ENCODE results near the gene MARVELD1. TPM values are rescaled to one million over a fixed set of nuclear protein-coding genes. Genes with fewer than 3 reads are reported as not detected.

The MARVELD1 gene
- total and polyA plus RNA-seq, 5 experiments from 2014 or later: 0.06 to 2.0 (median 0.30) TPM

DNA sequence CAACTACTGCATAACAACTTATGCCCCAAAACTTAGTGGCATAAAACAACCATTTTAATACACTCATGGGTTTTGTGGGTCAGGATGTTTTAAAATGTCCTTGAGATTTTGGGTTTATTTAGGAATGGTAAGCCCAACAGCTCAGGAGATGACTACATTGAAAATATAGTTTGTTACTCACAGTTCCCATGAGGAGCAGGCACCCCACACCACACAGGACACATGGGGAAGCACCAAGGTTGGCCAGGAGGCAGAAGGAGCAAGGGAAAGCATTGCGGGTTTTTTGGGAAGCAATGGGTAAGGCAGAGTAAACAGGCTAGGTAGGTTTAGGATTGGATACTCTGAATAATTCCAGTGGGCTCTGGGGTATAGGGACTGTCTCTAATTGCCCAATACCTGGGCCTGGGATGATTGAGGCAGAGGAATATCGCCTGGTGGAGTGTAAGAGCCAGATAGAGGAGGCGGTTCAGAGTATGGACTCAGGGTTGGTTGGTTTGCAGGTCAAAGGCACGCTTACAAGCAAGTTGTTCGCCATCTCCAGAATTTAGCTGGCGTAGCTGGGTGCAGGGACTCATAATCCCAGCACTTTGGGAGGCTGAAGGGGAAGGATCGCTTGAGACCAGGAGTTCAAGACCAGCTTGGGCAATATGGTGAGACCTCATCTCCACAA is 10.0 kb upstream of the MARVELD1 start:
- Mint-ChIP-seq H3K4me3 (no peak overlapping the region), H3K36me3 (no peaks in the 10 kb centered on the region)
- POLR2A ChIA-PET: interaction anchor here (1.0 to 2.1 kb wide), 3 partner anchors 10 to 33 kb away, joined by 3 to 6 read pairs (median 3); partner anchors contain the start of genes AVPI1 and MARVELD1

DNA sequence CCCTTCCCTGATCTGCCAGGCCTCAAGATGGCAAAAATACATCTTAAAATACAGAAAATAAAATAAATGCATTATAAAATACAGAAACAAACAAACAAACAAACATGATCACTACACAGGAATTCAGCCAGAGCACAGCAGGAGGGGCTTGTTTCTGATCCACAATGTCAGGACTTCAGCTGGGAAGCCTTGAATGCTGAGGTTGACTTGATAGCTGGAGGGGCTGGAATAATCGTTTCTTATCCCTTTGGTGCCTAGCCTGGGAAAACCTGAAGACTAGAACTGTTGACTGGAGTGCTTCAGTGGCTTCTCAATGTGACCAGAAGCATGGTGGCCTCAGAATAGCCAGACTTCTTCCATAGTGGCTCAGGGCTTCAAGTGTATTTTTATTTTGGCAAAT is 9.2 kb upstream of the MARVELD1 start:
- no peak overlapping the region for H3K4me3 Mint-ChIP-seq
- H3K4me1 Mint-ChIP-seq: peaks cover 0 to 2% (median 1%) of the 10 kb centered on the region in 4 donors
- no peak for ATAC-seq
- H3K27ac Mint-ChIP-seq: no peak overlapping the region
- no peak for DNase-seq
- no peaks in the 10 kb centered on the region for H3K9me3 Mint-ChIP-seq
- H3K27me3 Mint-ChIP-seq: peaks cover 7 to 37% (median 15%) of the 10 kb centered on the region in 5 donors
- POLR2A ChIA-PET: interaction anchor here (0.7 kb wide), 1 partner anchor 266 kb away, joined by 7 read pairs; no protein-coding TSS in a partner anchor
- H3K36me3 Mint-ChIP-seq: no peaks in the 10 kb centered on the region

More for the DNA sequence above, 10.0 kb upstream of the MARVELD1 start:
- Mint-ChIP-seq H3K9me3 (no peaks in the 10 kb centered on the region), H3K27me3 (peaks cover 4 to 30% (median 13%) of the 10 kb centered on the region in 5 donors), H3K27ac (no peak overlapping the region), H3K4me1 (no peaks in the 10 kb centered on the region)
- ATAC-seq: no peak
- DNase-seq: no peak

DNA sequence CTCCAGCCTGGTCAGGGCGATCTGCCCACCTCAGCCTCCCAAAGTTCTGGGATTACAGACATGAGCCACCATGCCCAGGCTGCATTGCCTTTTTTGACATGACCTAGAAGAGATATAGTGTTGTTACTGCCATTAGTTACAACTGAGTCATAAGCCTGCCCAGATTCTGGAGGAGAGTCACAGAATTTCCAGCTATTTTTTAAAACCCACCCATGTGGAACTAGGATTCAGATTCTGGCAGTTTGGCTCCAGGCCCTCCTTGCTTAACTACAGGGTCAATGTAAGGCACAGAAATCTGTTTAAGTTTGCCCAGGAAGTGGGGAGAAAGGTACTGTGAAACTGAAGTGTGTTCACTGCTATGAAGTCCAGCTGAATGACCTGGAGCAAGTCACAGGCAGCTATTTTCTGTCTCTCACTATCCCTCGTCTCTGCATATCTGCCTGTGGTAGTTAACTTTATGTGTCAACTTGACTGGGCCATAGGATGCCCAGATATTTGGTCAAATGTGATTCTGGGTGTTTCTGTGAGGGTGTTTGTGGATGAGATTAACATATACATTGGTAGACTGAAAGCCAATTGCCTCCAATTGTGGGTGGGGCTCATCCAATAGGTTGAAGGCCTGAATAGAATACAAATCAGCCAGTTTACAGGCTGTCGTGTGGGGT is 8.4 kb upstream of the MARVELD1 start:
- Mint-ChIP-seq H3K36me3 (no peaks in the 10 kb centered on the region), H3K4me1 (peaks cover 0 to 4% (median 2%) of the 10 kb centered on the region in 4 donors), H3K4me3 (no peak overlapping the region), H3K27ac (peak overlapping the region in 1 of 10 donors; percentile 33), H3K27me3 (peaks cover 10 to 45% (median 21%) of the 10 kb centered on the region in 5 donors), H3K9me3 (no peaks in the 10 kb centered on the region)
- ATAC-seq (no peak), DNase-seq (no peak)
- POLR2A ChIA-PET: interaction anchor here (0.7 kb wide), 1 partner anchor 32 kb away, joined by 5 read pairs; the partner anchor contains the start of gene ZFYVE27

DNA sequence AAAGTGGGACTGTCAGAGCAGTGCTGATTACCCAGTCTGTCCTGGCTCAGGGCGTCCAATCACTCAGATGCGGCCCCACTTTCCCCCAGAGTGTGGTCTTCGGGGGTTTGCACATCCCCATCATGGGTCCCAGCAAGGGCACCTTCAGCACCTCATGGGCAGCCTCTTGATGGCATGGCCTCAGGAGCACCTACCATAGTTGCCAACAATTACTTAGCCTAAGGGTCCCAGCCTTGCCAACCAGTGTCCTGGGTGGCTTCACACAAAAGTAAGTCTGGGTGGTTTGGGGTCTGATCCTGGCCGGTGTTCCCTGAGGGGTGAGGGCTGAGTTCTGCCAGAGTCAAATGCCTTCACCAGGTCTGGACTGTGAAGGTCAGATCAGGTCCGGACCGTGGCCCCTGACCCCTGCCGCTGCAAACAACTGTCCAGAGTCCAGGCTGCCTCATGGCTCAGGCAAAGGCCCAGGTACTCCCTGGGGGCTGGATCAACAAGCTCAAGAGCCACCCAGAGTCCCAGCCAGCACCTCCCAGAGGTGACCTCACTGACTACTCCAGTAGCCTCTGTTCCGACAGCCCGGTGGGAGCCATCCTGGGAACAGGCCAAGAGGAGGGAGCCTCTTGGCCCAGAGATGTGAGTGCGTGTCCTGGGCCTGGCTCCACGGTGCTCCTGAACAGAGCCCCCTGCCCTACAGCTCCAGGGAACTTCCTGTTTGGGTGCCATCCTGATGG is 6.2 kb upstream of the MARVELD1 start:
- no peak overlapping the region for H3K4me3 Mint-ChIP-seq
- no peak for DNase-seq
- H3K9me3 Mint-ChIP-seq: no peaks in the 10 kb centered on the region
- no peak for ATAC-seq
- POLR2A ChIA-PET: no interaction called here
- H3K27me3 Mint-ChIP-seq: peaks cover 15 to 58% (median 26%) of the 10 kb centered on the region in 5 donors
- H3K27ac Mint-ChIP-seq: no peak overlapping the region
- no peaks in the 10 kb centered on the region for H3K36me3 Mint-ChIP-seq
- peaks cover 0 to 7% (median 3%) of the 10 kb centered on the region in 4 donors for H3K4me1 Mint-ChIP-seq

DNA sequence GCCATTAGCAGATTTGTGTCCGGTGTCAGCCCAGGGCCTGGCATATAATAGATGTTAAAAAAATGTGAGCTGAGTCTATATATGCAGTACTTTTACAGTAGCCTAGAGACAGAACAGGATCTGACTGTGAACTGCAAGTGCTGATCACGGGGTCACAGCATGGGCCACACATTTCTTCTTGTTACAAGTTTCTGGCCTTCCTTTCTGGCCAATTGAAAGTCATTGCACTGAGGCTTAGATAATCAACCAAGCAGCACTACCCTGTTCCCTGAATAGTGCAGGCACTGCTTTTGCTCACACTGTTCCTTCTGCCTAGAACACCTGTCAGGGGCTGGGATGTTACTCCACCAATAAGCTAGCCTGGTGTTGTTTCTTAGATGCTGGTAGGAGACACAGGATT is 5.4 kb upstream of the MARVELD1 start:
- ATAC-seq (no peak), DNase-seq (no peak)
- H3K4me3 Mint-ChIP-seq: no peak overlapping the region
- no peaks in the 10 kb centered on the region for H3K36me3 Mint-ChIP-seq
- peaks cover 14 to 61% (median 26%) of the 10 kb centered on the region in 5 donors for H3K27me3 Mint-ChIP-seq
- no peaks in the 10 kb centered on the region for H3K9me3 Mint-ChIP-seq
- no peak overlapping the region for H3K27ac Mint-ChIP-seq
- POLR2A ChIA-PET: no interaction called here
- peaks cover 4 to 10% (median 8%) of the 10 kb centered on the region in 4 donors for H3K4me1 Mint-ChIP-seq

DNA sequence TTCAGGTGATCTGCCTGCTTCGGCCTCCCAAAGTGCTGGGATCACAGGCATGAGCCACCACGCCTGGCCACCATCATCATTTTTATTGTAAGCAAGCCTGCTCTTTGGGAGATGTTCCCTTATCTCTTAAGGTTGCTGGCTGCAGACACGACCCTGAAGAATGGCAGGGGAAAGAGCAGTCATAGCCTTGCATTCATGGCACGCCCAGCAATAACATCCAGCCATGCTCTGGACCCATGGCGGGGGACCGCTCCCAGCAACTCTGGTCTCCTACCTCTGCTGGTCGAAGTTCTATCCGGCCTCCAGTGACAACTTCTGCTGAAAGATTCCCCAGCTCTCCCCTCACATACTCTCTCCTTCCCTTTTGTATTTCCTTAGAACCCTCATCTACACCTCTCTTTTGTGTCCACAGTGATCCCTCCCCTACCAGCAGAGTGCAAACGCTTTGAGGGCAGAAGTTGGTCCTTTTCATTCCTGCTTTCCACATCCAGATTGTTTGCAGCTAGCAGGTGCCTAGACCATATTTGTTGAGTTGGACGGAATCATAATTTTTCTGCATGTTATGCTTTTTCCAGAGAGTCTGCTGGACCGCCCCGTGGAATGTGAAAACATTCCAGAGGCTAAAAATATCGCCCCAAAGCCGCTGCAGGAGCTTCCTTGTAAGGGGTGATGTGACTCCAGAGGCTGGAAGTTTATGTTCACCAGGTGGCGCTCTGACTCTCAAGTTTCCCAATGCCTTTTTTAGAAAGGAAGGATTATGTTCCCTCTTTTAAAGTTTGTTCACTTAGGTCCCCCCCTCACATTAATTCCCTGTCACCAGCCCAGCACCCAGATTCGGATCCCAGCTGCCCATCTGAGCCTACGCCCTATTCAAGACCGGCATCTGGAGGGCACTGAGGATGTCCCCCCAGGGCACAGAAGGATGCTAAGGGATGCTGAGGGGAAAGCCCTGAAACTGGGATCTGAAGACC is 4.3 kb upstream of the MARVELD1 start:
- H3K9me3 Mint-ChIP-seq: no peaks in the 10 kb centered on the region
- DNase-seq: peak in 6 of 10 donors; percentile 25 to 34 (median 30)
- H3K27ac Mint-ChIP-seq: peak overlapping the region in 1 of 10 donors; percentile 23
- no peak overlapping the region for H3K4me3 Mint-ChIP-seq
- peaks cover 6 to 17% (median 11%) of the 10 kb centered on the region in 4 donors for H3K4me1 Mint-ChIP-seq
- no peak for ATAC-seq
- peaks cover 11 to 62% (median 26%) of the 10 kb centered on the region in 5 donors for H3K27me3 Mint-ChIP-seq
- POLR2A ChIA-PET: interaction anchor here (0.7 to 1.5 kb wide), 2 partner anchors 21 to 22 kb away, joined by 4 read pairs; partner anchors contain the start of gene AVPI1
- no peaks in the 10 kb centered on the region for H3K36me3 Mint-ChIP-seq

DNA sequence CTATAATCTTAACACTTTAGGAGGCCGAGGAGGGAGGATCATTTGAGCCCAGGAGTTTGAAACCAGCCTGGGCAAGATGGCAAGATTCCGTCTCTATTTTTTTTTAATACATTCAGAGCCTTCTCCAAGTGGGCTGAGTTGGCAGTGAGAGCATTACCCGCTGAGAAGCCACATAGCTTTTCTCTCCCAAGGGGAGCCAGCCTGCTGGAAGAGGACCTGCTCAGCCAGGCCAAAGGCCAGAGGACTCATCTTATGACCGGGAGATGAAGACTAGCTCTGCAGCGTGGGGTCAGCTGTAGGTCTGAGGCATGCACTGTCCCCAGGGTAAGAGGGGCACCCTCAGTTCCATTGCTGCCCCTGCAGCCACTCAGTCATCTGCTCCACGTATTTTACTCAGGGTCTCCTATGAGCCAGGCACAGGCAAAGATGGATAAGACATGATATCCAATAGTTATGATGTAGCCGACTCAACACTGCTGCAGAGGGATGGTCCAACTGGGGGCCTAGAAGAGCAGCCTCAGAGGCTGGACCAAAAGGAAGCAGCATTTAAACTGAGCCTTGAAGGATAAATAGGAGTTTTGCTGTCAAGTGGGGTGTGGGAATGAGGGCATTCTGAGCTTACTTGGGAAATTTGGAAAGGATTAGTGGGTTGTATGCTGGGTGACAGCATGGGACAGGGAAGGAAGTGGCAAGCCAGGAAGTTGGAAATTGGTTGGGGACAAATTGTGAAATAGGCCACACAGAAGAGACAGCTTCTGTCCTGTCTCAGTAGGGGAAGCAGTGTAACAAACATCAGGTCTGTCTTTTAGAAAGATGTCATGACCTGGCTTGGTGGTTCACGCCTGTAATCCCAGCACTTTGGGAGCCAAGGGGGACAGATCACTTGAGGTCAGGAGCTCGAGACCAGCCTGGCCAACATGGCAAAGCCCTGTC is 1.6 kb upstream of the MARVELD1 start:
- no peak for ATAC-seq
- POLR2A ChIA-PET: interaction anchor here (0.8 to 2.7 kb wide), 3 partner anchors 21 to 25 kb away, joined by 3 to 11 read pairs (median 5); partner anchors contain the start of genes AVPI1 and ZFYVE27
- H3K4me3 Mint-ChIP-seq: peak overlapping the region; percentile 13 to 99 (median 71)
- no peaks in the 10 kb centered on the region for H3K9me3 Mint-ChIP-seq
- H3K27ac Mint-ChIP-seq: peak overlapping the region in 1 of 10 donors; percentile 72
- no peak for DNase-seq
- H3K27me3 Mint-ChIP-seq: peaks cover 9 to 52% (median 18%) of the 10 kb centered on the region in 5 donors
- H3K36me3 Mint-ChIP-seq: no peaks in the 10 kb centered on the region
- H3K4me1 Mint-ChIP-seq: peaks cover 6 to 20% (median 14%) of the 10 kb centered on the region in 4 donors

DNA sequence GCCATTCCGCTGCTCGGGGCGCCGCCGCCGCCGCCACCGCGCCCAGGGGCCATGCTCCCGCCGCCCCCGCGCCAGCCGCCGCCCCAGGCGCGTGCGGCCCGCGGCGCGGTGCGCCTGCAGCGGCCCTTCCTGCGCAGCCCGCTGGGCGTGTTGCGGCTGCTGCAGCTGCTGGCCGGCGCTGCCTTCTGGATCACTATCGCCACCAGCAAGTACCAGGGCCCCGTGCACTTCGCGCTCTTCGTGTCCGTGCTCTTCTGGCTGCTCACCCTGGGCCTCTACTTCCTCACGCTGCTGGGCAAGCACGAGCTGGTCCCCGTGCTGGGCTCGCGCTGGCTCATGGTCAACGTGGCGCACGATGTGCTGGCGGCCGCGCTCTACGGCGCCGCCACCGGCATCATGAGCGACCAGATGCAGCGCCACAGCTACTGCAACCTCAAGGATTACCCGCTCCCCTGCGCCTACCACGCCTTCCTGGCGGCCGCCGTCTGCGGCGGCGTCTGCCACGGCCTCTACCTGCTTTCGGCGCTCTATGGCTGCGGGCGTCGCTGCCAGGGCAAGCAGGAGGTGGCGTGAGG is 383 bp downstream of the MARVELD1 start:
- DNase-seq: peak in 9 of 10 donors; percentile 12 to 69 (median 37)
- Mint-ChIP-seq H3K27ac (peak overlapping the region; percentile 18 to 94 (median 83)), H3K4me1 (peaks cover 7 to 20% (median 14%) of the 10 kb centered on the region in 4 donors), H3K27me3 (peaks cover 7 to 34% (median 11%) of the 10 kb centered on the region in 5 donors), H3K36me3 (no peaks in the 10 kb centered on the region), H3K9me3 (no peaks in the 10 kb centered on the region), H3K4me3 (peak overlapping the region; percentile 94 to 100 (median 98))
- ATAC-seq: peak; percentile 86 to 87
- POLR2A ChIA-PET: interaction anchor here (1.4 to 2.7 kb wide), 4 partner anchors 11 to 27 kb away, joined by 3 to 13 read pairs (median 7); partner anchors contain the start of genes AVPI1 and ZFYVE27

DNA sequence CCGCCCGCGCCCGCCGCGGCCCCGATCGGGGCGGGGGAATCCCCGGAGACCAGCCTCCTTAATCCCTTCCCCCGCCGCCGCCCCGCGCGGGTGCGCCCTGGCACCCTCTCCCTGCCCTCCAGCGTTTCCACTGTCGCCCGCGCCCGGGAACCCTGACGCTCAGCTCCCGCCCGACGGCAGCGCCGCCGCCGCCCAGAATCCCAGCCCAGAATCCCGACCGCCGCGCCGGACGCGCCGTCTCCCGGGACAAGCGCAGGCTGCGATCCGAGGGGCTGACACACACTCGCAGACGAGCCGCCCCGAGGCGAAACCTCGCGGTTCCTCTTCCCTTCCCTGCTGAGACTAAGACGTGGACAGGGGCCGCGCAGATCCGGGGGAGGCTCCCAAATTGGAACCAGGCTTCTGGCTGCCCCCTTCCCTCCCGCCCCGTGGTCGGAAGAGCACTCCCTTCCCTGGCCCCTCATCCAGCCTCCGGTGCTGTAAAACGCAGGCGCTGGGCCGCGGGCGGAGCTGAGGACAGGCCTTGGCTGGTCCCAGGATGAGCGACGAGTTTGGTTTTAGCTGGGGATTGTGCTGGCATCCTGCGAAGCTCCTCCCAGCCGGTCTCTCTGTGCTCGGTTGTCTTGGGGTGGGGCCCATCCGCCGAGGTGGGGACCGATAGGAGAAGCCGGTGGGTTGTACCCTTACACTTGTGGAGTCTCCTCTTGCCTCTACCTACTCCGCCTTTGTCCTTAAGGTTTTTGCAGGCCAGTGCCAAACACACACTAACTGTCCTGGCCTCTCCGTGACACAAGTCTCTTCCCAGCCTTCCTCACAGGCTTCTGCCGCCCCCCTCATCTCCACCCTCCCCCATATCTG is 1.1 kb downstream of the MARVELD1 start:
- ATAC-seq: peak; percentile 22 to 37
- Mint-ChIP-seq H3K4me1 (peaks cover 8 to 16% (median 13%) of the 10 kb centered on the region in 4 donors), H3K27me3 (peaks cover under 1 to 27% (median 6%) of the 10 kb centered on the region in 5 donors), H3K9me3 (no peaks in the 10 kb centered on the region), H3K4me3 (peak overlapping the region; percentile 69 to 100 (median 98)), H3K36me3 (no peaks in the 10 kb centered on the region), H3K27ac (peak overlapping the region in 5 of 10 donors; percentile 47 to 90 (median 80))
- POLR2A ChIA-PET: interaction anchor here (1.4 to 2.7 kb wide), 4 partner anchors 11 to 28 kb away, joined by 3 to 13 read pairs (median 7); partner anchors contain the start of genes AVPI1 and ZFYVE27
- DNase-seq: peak in 3 of 10 donors; percentile 12 to 31 (median 28)
